ENCODE data around the gene LRRFIP1. TPM values are rescaled to one million over a fixed set of nuclear protein-coding genes. Genes with fewer than 3 reads are reported as not detected.

Gene LRRFIP1
- total RNA-seq, 6 experiments from 2014 or later = 90.6 to 107 (median 102) TPM

GRCh38 chr2:237765875-237766274, 138.5 kb downstream of the LRRFIP1 start:
- Mint-ChIP-seq H3K9me3 (no peaks in the 10 kb centered on the region), H3K27ac (peak overlapping the region; percentile 73), H3K4me1 (ENCODE audit: low read depth) (peaks cover 56% of the 10 kb centered on the region), H3K27me3 (ENCODE audit: insufficient read depth) (no peaks in the 10 kb centered on the region), H3K36me3 (ENCODE audit: low read depth) (peaks cover 36% of the 10 kb centered on the region), H3K4me3 (no peak overlapping the region; the same call in 1 of the 2 replicates)
- TF ChIP-seq CTCF (IDR thresholded peaks at IDR 0.05) = no peak
- DNase-seq = no peak

GRCh38 chr2:237766340-237766739, 139.0 kb downstream of the LRRFIP1 start:
- Mint-ChIP-seq H3K36me3 (ENCODE audit: low read depth) (peaks cover 35% of the 10 kb centered on the region), H3K27ac (peak overlapping the region; percentile 73), H3K9me3 (no peaks in the 10 kb centered on the region), H3K27me3 (ENCODE audit: insufficient read depth) (no peaks in the 10 kb centered on the region), H3K4me3 (no peak overlapping the region; the same call in 1 of the 2 replicates), H3K4me1 (ENCODE audit: low read depth) (peaks cover 51% of the 10 kb centered on the region)
- DNase-seq = peak; percentile 63
- TF ChIP-seq CTCF (IDR thresholded peaks at IDR 0.05) = 0 out of 2 replicates have a peak, but pooled peaks have one; percentile 7

- no peak for TF ChIP-seq CTCF (IDR thresholded peaks at IDR 0.05)
- DNase-seq = no peak
- H3K9me3 Mint-ChIP-seq = no peaks in the 10 kb centered on the region
- H3K27me3 Mint-ChIP-seq (ENCODE audit: insufficient read depth) = no peaks in the 10 kb centered on the region; the same call in 1 of the 2 replicates
- H3K4me1 Mint-ChIP-seq (ENCODE audit: low read depth) = peaks cover 9% of the 10 kb centered on the region; the same call in 1 of the 2 replicates
- H3K36me3 Mint-ChIP-seq (ENCODE audit: low read depth) = peaks cover 33% of the 10 kb centered on the region
- H3K27ac Mint-ChIP-seq = no peak overlapping the region; the same call in 1 of the 2 replicates
- no peak overlapping the region for H3K4me3 Mint-ChIP-seq
Measured at GRCh38 chr2:237772513-237772912, 145.1 kb downstream of the LRRFIP1 start.

GRCh38 chr2:237773826-237774225, 146.4 kb downstream of the LRRFIP1 start:
- peaks cover 9% of the 10 kb centered on the region; the same call in 1 of the 2 replicates for H3K4me1 Mint-ChIP-seq (ENCODE audit: low read depth)
- H3K9me3 Mint-ChIP-seq = no peaks in the 10 kb centered on the region
- no peaks in the 10 kb centered on the region; the same call in 1 of the 2 replicates for H3K27me3 Mint-ChIP-seq (ENCODE audit: insufficient read depth)
- H3K36me3 Mint-ChIP-seq (ENCODE audit: low read depth) = peaks cover 42% of the 10 kb centered on the region
- H3K4me3 Mint-ChIP-seq = no peak overlapping the region
- no peak for DNase-seq
- TF ChIP-seq CTCF (IDR thresholded peaks at IDR 0.05) = no peak
- no peak overlapping the region for H3K27ac Mint-ChIP-seq

- H3K36me3 Mint-ChIP-seq (ENCODE audit: low read depth) = peaks cover 47% of the 10 kb centered on the region
- TF ChIP-seq CTCF (IDR thresholded peaks at IDR 0.05) = peak; percentile 88
- H3K4me3 Mint-ChIP-seq = no peak overlapping the region
- no peak overlapping the region for H3K27ac Mint-ChIP-seq
- H3K27me3 Mint-ChIP-seq (ENCODE audit: insufficient read depth) = no peaks in the 10 kb centered on the region; the same call in 1 of the 2 replicates
- peak; percentile 43 for DNase-seq
- H3K9me3 Mint-ChIP-seq = no peaks in the 10 kb centered on the region
- H3K4me1 Mint-ChIP-seq (ENCODE audit: low read depth) = peaks cover 9% of the 10 kb centered on the region; the same call in 1 of the 2 replicates
Measured at GRCh38 chr2:237774811-237775553, 147.6 kb downstream of the LRRFIP1 start.

Data from HFFc6 (cell line).